Naive thymus-derived CD8-positive, alpha-beta T cell (primary cell): Measurements from ENCODE around the gene ATXN7L1. TPM values are rescaled to one million over a fixed set of nuclear protein-coding genes. Genes with fewer than 3 reads are reported as not detected.

Experiments used
- ATAC-seq, 2 donors: fragments of 150-1000 bp; cut with Tn5 transposase in 1 of 2; sonication (Bioruptor Pico), chemical (Tn5 transposase) in 1 of 2; 1 replicate in 1 of 2; 2 replicates in 1 of 2; pipeline ENCODE4 v1.10.0; 2021; ENCODE audit warnings: mild to moderate bottlenecking in 2 of 2, moderate library complexity in 2 of 2
- POLR2A ChIA-PET: fragments of 350-600 bp; sonication (Branson Sonifier 250); formaldehyde crosslinking; loops from one replicate; lab custom pipeline; 2021; ENCODE audit warnings: antibody characterized with exemption; lab: Charles Lee
- DNase-seq, 10 donors: peaks; one replicate each; pipeline versions ENCODE4 v3.0.0 to v3.0.0-alpha.2; 2020 to 2022
- H3K27ac Mint-ChIP-seq, 10 donors: one replicate each; pipeline ENCODE4 v1.8.0; 2020 to 2022; ENCODE audit warnings: mild to moderate bottlenecking in 10 of 10, mixed read lengths in 10 of 10, moderate library complexity in 4 of 10, inconsistent platforms in 1 of 10
- H3K27me3 Mint-ChIP-seq, 5 donors: one replicate each; pipeline ENCODE4 v1.8.0; 2021 to 2022; ENCODE audit warnings: mixed read lengths in 5 of 5
- H3K36me3 Mint-ChIP-seq, 3 donors: one replicate each; pipeline ENCODE4 v1.8.0; 2020 to 2022; ENCODE audit warnings: mixed read lengths in 3 of 3, mild to moderate bottlenecking in 2 of 3, inconsistent platforms in 1 of 3
- H3K4me1 Mint-ChIP-seq, 4 donors: one replicate each; pipeline ENCODE4 v1.8.0; 2021 to 2022; ENCODE audit warnings: mixed read lengths in 4 of 4
- H3K4me3 Mint-ChIP-seq, 10 donors: one replicate each; pipeline ENCODE4 v1.8.0; 2020 to 2022; ENCODE audit warnings: mild to moderate bottlenecking in 10 of 10, mixed read lengths in 10 of 10, moderate library complexity in 6 of 10, inconsistent platforms in 1 of 10
- H3K9me3 Mint-ChIP-seq, 9 donors: one replicate each; pipeline ENCODE4 v1.8.0; 2020 to 2022; ENCODE audit warnings: mixed read lengths in 9 of 9, mild to moderate bottlenecking in 3 of 9, inconsistent platforms in 1 of 9, moderate library complexity in 1 of 9
- polyA plus RNA-seq, 3 donors: library from polyadenylated mRNA; unstranded; fragments of 300-500 nt; fragmentation: Illumina TruSeq; gene quantifications; one replicate each; pipeline ENCODE4 v1.2.3, GENCODE V29; 2021
- total RNA-seq, 8 experiments: library from RNA in 2 of 8; stranded (reverse) in 2 of 8; gene quantifications; one replicate each; pipeline ENCODE4 v1.2.3 and lab custom pipeline; 2021 to 2026

The ATXN7L1 gene
- total and polyA plus RNA-seq, 5 experiments from 2014 or later, result 6.7 to 35.1 (median 12.7) TPM

DNA sequence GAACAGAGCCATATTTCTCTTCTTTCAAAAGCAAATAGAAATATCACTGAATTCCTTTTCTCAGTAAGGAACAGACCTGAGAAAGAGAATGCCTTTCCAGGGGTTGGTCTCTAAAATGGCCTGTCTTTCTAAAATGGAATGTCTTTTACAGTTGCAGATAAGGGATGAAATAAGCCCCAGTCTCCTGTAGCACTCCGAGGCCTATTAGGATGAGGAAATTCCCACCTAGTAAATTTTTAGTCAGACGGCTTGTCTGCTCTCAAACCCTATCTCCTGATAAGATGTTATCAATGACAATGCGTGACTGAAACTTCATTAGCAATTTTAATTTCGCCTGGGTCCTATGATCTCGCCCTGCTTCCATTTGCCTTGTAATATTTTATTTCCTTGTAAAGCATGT lies 292.2 kb downstream of the ATXN7L1 start:
- Mint-ChIP-seq H3K4me3 (no peak overlapping the region), H3K4me1 (peaks cover 6 to 22% (median 17%) of the 10 kb centered on the region in 4 donors), H3K27ac (no peak overlapping the region), H3K36me3 (peaks cover 0 to 14% (median 13%) of the 10 kb centered on the region in 3 donors), H3K9me3 (peaks cover 0 to 16% (median 5%) of the 10 kb centered on the region in 9 donors), H3K27me3 (peaks cover 2 to 26% (median 10%) of the 10 kb centered on the region in 5 donors)
- ATAC-seq (no peak), DNase-seq (no peak)
- POLR2A ChIA-PET, result no interaction called here

DNA sequence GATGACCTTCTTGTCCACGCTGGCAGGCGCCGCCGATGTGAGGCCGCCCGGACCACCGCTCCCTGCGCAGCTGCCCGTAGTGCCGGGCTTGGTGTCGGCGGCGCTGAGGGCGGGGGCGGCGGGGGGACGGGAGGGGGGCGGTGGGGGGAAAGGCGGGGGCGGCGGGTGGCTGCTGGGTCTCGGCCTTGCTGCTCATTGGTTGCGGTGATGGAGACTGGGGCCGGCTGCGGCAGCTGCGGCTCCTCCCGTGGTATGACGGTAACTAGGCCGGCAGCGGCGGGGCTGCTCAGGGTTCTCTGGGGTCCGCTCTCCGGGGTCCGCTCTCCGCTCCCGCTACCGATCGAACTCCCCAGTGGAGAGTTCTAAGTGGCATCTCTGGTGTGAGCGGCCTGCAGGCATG lies 293.3 kb downstream of the ATXN7L1 start:
- Mint-ChIP-seq H3K4me1 (peaks cover 3 to 14% (median 11%) of the 10 kb centered on the region in 4 donors), H3K27me3 (peaks cover 2 to 26% (median 10%) of the 10 kb centered on the region in 5 donors), H3K36me3 (peaks cover 0 to 14% (median 13%) of the 10 kb centered on the region in 3 donors), H3K27ac (no peak overlapping the region), H3K4me3 (no peak overlapping the region), H3K9me3 (peaks cover 0 to 16% (median 5%) of the 10 kb centered on the region in 9 donors)
- no peak for DNase-seq
- ATAC-seq, result no peak
- POLR2A ChIA-PET, result no interaction called here

DNA sequence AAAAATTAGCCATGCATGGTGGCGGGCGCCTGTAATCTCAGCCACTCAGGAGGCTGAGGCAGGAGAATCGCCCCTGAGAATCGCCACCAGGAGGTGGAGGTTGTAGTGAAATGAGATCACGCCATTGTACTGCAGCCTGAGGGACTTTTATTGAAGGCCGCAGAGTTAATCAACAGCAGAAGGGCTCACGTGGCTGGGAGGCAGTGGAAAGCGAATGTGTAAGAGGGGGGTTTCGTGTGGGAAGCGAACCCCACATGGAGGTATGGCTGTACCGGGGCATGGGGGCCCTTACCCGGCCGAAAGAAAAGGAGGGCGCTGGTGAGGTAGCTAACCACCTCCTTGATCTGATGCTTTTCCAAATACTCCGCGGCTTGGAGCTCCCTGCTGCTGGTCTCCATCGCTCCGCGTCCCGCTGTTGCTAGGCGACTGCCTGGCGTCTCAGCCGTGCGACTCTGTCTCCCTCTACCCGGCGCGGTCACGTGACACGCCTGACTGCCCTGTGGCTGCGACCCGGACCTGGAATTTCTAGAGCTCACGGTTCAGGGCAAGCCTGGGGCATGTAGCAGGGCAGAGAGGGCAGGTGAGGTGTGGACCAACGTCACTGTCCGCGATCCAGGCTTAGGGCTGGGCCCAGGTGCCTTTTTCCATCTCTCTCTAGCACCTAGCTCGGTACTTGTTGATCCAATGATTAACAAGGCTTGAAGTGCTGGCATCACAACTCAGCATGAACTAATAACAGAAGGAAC lies 295.2 kb downstream of the ATXN7L1 start, which contains the start of gene EFCAB10:
EFCAB10 (minus strand) TSS at position 428 of the 746 bp plus-strand sequence; CDS start at position 398, 30 bp downstream.
- ATAC-seq, result peak; percentile 59 to 65
- peak within 1 kb of the TSS in 2 of 10 donors; percentile 59 to 79 for H3K27ac Mint-ChIP-seq
- H3K27me3 Mint-ChIP-seq, result peaks cover 2 to 26% (median 10%) of the 10 kb centered on the region in 5 donors
- peak; percentile 6 to 66 (median 22) for DNase-seq
- H3K4me1 Mint-ChIP-seq, result peaks cover 3 to 9% (median 7%) of the 10 kb centered on the region in 4 donors
- H3K36me3 Mint-ChIP-seq, result peaks cover 0 to 14% (median 13%) of the 10 kb centered on the region in 3 donors
- POLR2A ChIA-PET, result no interaction called here
- H3K4me3 Mint-ChIP-seq, result peak within 1 kb of the TSS; percentile 63 to 84 (median 78)
- peaks cover 0 to 16% (median 5%) of the 10 kb centered on the region in 9 donors for H3K9me3 Mint-ChIP-seq

DNA sequence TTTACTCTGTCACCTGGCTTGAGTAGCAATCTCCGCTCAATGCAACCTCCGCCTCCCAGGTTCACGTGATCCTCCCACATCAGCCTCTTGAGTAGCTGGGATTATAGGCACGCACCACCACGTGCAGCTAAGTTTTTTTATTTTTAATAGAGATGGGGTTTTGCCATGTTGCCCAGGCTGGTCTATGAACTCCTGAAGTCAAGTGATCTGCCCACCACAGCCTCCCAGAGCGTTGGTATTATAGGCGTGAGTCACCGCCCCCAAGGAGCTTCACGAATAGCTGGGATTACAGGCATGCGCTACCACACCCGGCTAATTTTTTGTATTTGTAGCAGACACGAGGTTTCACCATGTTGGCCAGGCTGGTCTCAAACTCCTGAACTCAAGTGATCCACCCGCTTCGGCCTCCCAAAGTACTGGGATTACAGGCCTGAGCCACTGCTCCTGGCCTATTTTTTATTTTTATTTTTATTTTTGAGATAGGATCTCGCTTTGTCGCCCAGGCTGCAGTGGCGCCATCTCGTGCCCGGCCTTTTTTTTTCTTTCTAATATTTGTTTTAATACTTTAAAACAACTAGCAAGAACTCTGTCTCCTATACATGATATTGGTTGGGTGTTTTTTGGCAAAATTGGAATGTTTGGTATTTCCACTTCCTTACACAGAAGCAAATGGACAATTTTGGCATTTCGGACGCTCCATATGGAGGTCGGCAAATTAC lies 296.2 kb downstream of the ATXN7L1 start:
- DNase-seq (no peak), ATAC-seq (no peak)
- Mint-ChIP-seq H3K36me3 (peaks cover 0 to 13% (median 13%) of the 10 kb centered on the region in 3 donors), H3K4me1 (peaks cover 3 to 9% (median 7%) of the 10 kb centered on the region in 4 donors), H3K4me3 (peak overlapping the region in 3 of 10 donors; percentile 44 to 77 (median 70)), H3K9me3 (peaks cover 0 to 15% (median 5%) of the 10 kb centered on the region in 9 donors), H3K27me3 (peaks cover 2 to 26% (median 10%) of the 10 kb centered on the region in 5 donors), H3K27ac (no peak overlapping the region)
- POLR2A ChIA-PET, result no interaction called here

DNA sequence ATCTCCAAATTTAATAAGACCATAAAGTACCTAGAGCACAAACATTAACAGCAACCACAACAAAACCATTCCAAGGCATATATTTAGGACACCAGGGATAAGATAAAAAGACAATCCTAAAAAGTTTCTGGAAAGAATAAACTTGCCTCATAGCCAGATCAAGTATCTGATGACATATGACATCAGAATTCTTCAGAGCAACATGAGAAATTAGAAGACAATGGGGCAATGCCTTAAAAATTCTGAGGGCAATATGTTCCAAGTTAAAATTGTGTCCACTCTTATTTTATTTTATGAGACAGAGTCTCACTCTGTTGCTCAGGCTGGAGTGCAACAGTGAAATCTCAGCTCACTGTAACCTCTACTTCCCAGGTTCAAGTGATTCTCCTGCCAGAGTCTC lies 297.9 kb downstream of the ATXN7L1 start:
- Mint-ChIP-seq H3K4me1 (peaks cover 3 to 9% (median 7%) of the 10 kb centered on the region in 4 donors), H3K9me3 (peaks cover 0 to 4% (median 0%) of the 10 kb centered on the region in 9 donors), H3K27me3 (peaks cover 2 to 26% (median 10%) of the 10 kb centered on the region in 5 donors), H3K27ac (no peak overlapping the region), H3K4me3 (no peak overlapping the region), H3K36me3 (peaks cover 2 to 6% (median 4%) of the 10 kb centered on the region in 3 donors)
- POLR2A ChIA-PET, result no interaction called here
- no peak for DNase-seq
- ATAC-seq, result no peak

DNA sequence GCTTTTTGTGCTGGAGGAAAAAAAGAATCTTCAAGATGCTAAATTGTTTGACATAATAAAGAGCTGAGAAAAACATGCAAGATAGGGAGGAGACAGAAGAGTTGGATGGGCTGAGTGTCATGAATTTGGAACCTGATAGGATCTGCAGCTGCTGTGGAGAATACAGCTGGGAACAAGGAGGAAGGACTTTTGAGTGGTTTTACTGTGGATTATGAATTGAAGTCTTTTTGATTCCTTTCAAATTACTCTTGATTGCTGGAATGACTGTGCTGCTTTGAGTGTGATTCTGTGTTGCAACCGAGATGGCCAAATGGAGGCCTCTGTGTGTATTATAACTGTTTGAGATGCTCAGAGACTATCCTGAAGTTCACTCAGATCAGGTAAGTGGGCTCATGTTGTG lies 299.1 kb downstream of the ATXN7L1 start:
- Mint-ChIP-seq H3K27ac (no peak overlapping the region), H3K36me3 (peaks cover 1 to 4% (median 2%) of the 10 kb centered on the region in 3 donors), H3K4me3 (no peak overlapping the region), H3K4me1 (peaks cover 0 to 9% (median 7%) of the 10 kb centered on the region in 4 donors), H3K9me3 (peaks cover 0 to 4% (median 0%) of the 10 kb centered on the region in 9 donors), H3K27me3 (peaks cover under 1 to 18% (median 4%) of the 10 kb centered on the region in 5 donors)
- DNase-seq (no peak), ATAC-seq (no peak)
- POLR2A ChIA-PET, result no interaction called here

DNA sequence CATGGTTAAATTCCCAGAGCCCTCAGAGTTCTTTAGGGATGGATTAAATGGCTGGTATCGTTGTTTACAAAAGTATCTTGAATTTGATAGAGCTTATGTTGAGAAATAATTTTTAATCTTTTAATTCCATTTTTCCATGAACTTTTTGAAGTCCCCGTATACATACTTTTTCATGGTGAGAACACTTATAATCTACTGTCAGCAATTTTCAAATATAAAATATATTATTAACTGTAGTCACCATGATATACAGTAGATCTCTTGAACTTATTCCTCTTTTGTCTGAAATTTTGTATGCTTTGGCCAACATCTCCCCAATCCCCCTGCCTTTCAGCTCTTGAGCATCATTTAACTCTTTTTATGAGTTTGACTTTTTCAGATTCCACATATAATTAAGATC lies 304.5 kb downstream of the ATXN7L1 start:
- ATAC-seq, result no peak
- POLR2A ChIA-PET, result no interaction called here
- H3K27ac Mint-ChIP-seq, result no peak overlapping the region

DNA sequence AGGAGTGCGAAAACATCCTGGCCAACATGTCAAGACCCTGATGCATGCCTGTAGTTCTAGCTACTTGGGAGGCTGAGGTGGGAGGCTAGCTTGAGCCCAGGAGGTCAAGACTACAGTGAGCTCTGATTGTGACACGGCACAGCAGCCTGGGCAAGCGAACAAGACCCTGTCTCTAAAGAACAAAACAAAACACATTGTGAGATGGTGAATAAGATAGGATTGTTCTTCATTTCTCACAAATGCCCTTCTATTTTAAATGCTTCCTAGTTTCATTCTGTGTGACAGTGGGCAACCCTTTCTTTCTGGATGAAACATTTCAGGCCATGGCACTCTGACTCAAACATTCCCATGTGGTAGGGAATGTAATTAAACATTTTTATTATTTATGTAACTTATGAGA lies 308.6 kb downstream of the ATXN7L1 start:
- H3K27me3 Mint-ChIP-seq, result no peaks in the 10 kb centered on the region
- no peak for ATAC-seq
- H3K27ac Mint-ChIP-seq, result no peak overlapping the region
- peaks cover 4 to 68% (median 28%) of the 10 kb centered on the region in 3 donors for H3K36me3 Mint-ChIP-seq
- no peak overlapping the region for H3K4me3 Mint-ChIP-seq
- POLR2A ChIA-PET, result no interaction called here
- DNase-seq, result no peak
- no peaks in the 10 kb centered on the region for H3K9me3 Mint-ChIP-seq
- H3K4me1 Mint-ChIP-seq, result peaks cover 0 to 2% (median under 1%) of the 10 kb centered on the region in 4 donors

More for the DNA sequence above, 304.5 kb downstream of the ATXN7L1 start:
- peaks cover 4 to 32% (median 17%) of the 10 kb centered on the region in 3 donors for H3K36me3 Mint-ChIP-seq
- H3K4me1 Mint-ChIP-seq, result no peaks in the 10 kb centered on the region
- no peaks in the 10 kb centered on the region for H3K27me3 Mint-ChIP-seq
- peaks cover 0 to 4% (median 0%) of the 10 kb centered on the region in 9 donors for H3K9me3 Mint-ChIP-seq
- DNase-seq, result no peak
- H3K4me3 Mint-ChIP-seq, result no peak overlapping the region

DNA sequence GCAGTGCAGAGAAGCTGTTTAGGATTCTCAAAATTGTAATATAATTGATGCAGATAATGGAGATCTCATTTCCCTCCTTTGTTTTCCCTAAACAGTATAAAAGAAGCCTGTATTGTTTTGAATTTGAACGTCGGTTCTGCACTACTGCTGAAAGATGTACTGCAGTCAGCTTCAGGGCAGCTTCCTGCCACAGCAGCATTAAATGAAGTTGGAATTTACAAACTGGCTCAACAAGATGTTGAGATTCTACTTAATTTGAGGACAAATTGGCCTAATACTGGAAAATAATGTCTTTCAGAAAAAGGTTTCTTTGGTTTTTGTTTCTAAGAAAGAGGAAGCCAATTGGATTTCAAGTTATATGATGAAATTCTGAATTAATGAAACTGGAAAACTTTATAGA lies 309.4 kb downstream of the ATXN7L1 start:
- POLR2A ChIA-PET, result no interaction called here

DNA sequence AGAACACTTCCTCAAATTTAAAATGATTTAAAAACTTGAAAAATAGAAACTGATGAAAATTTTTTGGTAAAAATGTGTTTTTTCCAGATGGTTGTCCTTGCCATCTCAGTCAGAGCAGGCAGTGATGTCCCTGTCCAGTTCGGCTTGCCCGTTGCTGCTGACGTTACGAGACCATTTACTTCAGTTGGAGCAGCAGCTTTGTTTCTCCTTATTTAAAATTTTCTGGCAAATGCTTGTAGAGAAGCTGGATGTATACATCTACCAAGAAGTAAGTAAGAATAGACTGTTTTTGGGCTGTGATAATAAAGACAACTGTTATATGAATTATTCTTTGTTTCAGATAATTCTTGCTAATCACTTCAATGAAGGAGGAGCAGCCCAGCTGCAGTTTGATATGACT lies 311.2 kb downstream of the ATXN7L1 start:
- ATAC-seq (no peak), DNase-seq (no peak)
- POLR2A ChIA-PET, result no interaction called here
- Mint-ChIP-seq H3K4me1 (peaks cover 0 to 2% (median under 1%) of the 10 kb centered on the region in 4 donors), H3K9me3 (no peaks in the 10 kb centered on the region), H3K27me3 (no peaks in the 10 kb centered on the region), H3K36me3 (peaks cover 4 to 86% (median 30%) of the 10 kb centered on the region in 3 donors), H3K27ac (no peak overlapping the region), H3K4me3 (no peak overlapping the region)

More for the DNA sequence above, 309.4 kb downstream of the ATXN7L1 start:
- Mint-ChIP-seq H3K4me3 (no peak overlapping the region), H3K27ac (no peak overlapping the region), H3K27me3 (no peaks in the 10 kb centered on the region), H3K4me1 (peaks cover 0 to 2% (median under 1%) of the 10 kb centered on the region in 4 donors), H3K36me3 (peaks cover 4 to 76% (median 31%) of the 10 kb centered on the region in 3 donors), H3K9me3 (no peaks in the 10 kb centered on the region)
- DNase-seq, result no peak
- no peak for ATAC-seq

DNA sequence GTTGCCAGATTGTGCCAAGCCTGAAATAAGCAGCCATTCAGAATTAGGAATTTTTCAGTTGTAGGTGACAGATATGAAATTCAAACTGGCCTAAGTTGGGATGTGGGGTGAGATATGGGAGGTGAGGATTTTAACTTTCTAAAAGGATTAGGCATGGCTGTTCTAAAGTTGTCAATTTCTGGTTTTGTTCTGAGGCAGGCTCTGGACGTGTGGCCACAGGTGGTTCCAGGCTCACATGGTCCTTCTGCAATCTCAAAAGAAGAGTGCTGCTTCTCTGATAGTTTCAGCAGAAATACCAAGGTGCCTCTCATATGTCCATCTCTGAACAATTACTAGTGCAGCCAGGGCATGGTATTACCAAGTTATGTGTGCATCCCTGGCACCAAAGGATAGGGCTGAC lies 316.5 kb downstream of the ATXN7L1 start:
- H3K4me1 Mint-ChIP-seq, result peaks cover 0 to 2% (median under 1%) of the 10 kb centered on the region in 4 donors
- H3K36me3 Mint-ChIP-seq, result peaks cover 0 to 71% (median 12%) of the 10 kb centered on the region in 3 donors
- POLR2A ChIA-PET, result no interaction called here
- no peak for DNase-seq
- H3K27ac Mint-ChIP-seq, result peak overlapping the region in 3 of 10 donors; percentile 31 to 68 (median 63)
- H3K27me3 Mint-ChIP-seq, result no peaks in the 10 kb centered on the region
- no peaks in the 10 kb centered on the region for H3K9me3 Mint-ChIP-seq
- no peak for ATAC-seq
- no peak overlapping the region for H3K4me3 Mint-ChIP-seq
